ENCODE data around the gene NETO2. TPM values are rescaled to one million over a fixed set of nuclear protein-coding genes. Genes with fewer than 3 reads are reported as not detected.

The NETO2 gene
- total and polyA plus RNA-seq, 2 experiments from 2014 or later = 7.8 to 15.2 TPM

DNA sequence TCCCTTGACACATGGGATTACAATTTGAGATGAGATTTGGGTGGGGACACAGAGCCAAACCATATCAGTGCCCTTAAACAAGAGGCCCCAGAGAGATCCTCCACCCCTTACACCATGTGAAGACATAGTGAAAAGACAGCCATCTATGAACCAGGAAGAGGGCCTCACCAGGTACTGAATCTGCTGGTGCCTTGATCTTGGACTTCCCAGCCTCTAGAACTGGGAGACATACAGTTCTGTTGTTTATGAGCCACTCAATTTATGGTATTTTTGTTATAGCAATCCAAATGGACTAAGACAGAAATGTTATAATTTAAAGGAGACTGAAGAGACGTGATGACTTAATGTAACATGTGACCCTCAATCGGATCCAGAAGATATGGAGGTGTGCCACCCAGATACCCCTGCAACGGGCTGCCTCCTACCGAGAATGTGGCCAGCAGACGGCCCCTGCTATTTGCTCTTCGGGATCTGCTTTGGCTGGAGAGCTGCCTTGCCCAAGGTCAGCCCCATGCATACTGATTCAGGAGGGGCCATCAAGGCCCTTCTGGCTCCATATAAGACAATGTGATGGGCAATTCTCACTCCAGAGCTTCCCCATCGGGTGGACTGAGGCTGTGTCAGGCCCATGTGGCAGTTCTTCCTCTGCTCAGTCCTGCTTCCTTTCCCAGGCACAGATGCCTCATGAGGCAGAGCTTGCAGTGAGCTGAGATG is 80.6 kb downstream of the NETO2 start:
- Histone ChIP-seq H3K9me3 (ENCODE audit: low read depth) (no peaks in the 10 kb centered on the region), H3K9me2 (replicated peaks; ENCODE audit: insufficient read depth) (no peaks in the 10 kb centered on the region), H2AFZ (no peak overlapping the region), H3K27ac (no peak overlapping the region), H3K4me3 (no peak overlapping the region), H3K36me3 (replicated peaks; ENCODE audit: insufficient read depth, low read depth) (no peaks in the 10 kb centered on the region), H3K4me2 (no peak overlapping the region), H3K79me2 (no peaks in the 10 kb centered on the region), H4K20me1 (ENCODE audit: insufficient read depth, poor library complexity, severe bottlenecking) (no peaks in the 10 kb centered on the region), H3K4me1 (ENCODE audit: insufficient read depth) (no peaks in the 10 kb centered on the region), H3K27me3 (no peaks in the 10 kb centered on the region)
- 92% methylated on average over 7 of the region's 7 CpGs for WGBS (ENCODE audit: low lambda C conversion rate, missing lambda C conversion rate)
- TF ChIP-seq EZH2 (IDR thresholded peaks at IDR 0.05; ENCODE audit: borderline replicate concordance) (no peak), EZH2phosphoT487 (IDR thresholded peaks at IDR 0.05; ENCODE audit: low read depth, severe bottlenecking, unreplicated experiment) (no peak)
- TF ChIP-seq, protein P1, sequence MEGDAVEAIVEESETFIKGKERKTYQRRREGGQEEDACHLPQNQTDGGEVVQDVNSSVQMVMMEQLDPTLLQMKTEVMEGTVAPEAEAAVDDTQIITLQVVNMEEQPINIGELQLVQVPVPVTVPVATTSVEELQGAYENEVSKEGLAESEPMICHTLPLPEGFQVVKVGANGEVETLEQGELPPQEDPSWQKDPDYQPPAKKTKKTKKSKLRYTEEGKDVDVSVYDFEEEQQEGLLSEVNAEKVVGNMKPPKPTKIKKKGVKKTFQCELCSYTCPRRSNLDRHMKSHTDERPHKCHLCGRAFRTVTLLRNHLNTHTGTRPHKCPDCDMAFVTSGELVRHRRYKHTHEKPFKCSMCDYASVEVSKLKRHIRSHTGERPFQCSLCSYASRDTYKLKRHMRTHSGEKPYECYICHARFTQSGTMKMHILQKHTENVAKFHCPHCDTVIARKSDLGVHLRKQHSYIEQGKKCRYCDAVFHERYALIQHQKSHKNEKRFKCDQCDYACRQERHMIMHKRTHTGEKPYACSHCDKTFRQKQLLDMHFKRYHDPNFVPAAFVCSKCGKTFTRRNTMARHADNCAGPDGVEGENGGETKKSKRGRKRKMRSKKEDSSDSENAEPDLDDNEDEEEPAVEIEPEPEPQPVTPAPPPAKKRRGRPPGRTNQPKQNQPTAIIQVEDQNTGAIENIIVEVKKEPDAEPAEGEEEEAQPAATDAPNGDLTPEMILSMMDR (IDR thresholded peaks at IDR 0.05; ENCODE audit: poor library complexity) = no peak
- no peak for DNase-seq (ENCODE audit: low spot score)

DNA sequence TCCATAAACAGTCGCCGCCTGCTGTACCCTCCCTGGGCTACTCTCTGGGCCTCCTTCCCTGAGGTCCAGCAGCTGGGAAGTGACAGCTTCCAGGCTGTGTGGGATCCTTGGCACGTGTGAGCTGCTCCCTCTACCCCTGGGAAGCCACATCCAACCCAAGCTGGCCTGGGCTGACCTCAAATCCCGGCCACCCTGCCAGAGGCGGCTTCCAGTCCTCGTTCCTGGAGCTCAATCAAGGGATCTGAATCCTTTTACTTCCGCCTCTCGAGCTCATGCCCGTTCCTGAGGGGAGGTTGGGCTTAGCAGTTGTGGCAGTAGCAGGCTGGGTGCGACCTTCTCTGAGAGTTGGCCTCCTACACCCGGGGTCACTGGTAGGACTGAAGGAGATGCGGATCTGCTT is 82.5 kb downstream of the NETO2 start:
- no peaks in the 10 kb centered on the region for H3K9me2 ChIP-seq (replicated peaks; ENCODE audit: insufficient read depth)
- H3K79me2 ChIP-seq = no peaks in the 10 kb centered on the region
- no peaks in the 10 kb centered on the region for H3K36me3 ChIP-seq (replicated peaks; ENCODE audit: insufficient read depth, low read depth)
- no peaks in the 10 kb centered on the region for H3K4me1 ChIP-seq (ENCODE audit: insufficient read depth)
- no peak overlapping the region for H3K27ac ChIP-seq
- H3K4me2 ChIP-seq = no peak overlapping the region
- WGBS (ENCODE audit: low lambda C conversion rate, missing lambda C conversion rate) = 91% methylated on average over 12 of the region's 12 CpGs
- no peaks in the 10 kb centered on the region for H4K20me1 ChIP-seq (ENCODE audit: insufficient read depth, poor library complexity, severe bottlenecking)
- H2AFZ ChIP-seq = no peak overlapping the region
- H3K9me3 ChIP-seq (ENCODE audit: low read depth) = no peaks in the 10 kb centered on the region
- no peak for DNase-seq (ENCODE audit: low spot score)
- no peak for TF ChIP-seq EZH2phosphoT487 (IDR thresholded peaks at IDR 0.05; ENCODE audit: low read depth, severe bottlenecking, unreplicated experiment)
- no peak for TF ChIP-seq EZH2 (IDR thresholded peaks at IDR 0.05; ENCODE audit: borderline replicate concordance)
- TF ChIP-seq, protein P1 (IDR thresholded peaks at IDR 0.05; ENCODE audit: poor library complexity) = no peak
- no peak overlapping the region for H3K4me3 ChIP-seq
- H3K27me3 ChIP-seq = no peaks in the 10 kb centered on the region

DNA sequence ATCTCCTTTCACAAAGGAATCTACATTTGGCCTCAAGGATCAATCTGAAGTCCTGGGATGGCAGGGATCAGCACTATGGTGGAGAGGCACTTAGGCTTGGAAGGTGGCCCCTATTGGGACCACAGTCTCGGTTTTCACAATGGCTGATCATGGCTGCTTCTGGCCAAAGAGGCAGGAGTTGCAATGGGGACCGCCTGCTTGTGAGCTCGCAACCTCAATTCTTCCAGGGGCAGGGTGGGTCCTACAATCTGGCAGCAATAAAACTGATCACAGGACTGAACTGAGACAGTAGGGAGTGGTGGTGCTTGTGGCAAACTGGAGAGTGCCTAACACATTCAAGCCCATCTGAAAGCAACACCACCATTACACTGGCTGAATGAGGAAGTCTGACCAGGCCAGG is 83.1 kb downstream of the NETO2 start:
- no peaks in the 10 kb centered on the region for H4K20me1 ChIP-seq (ENCODE audit: insufficient read depth, poor library complexity, severe bottlenecking)
- no peaks in the 10 kb centered on the region for H3K9me2 ChIP-seq (replicated peaks; ENCODE audit: insufficient read depth)
- no peaks in the 10 kb centered on the region for H3K4me1 ChIP-seq (ENCODE audit: insufficient read depth)
- no peak overlapping the region for H3K4me3 ChIP-seq
- no peaks in the 10 kb centered on the region for H3K27me3 ChIP-seq
- no peak overlapping the region for H3K27ac ChIP-seq
- no peak for DNase-seq (ENCODE audit: low spot score)
- H3K79me2 ChIP-seq = no peaks in the 10 kb centered on the region
- H3K9me3 ChIP-seq (ENCODE audit: low read depth) = no peaks in the 10 kb centered on the region
- no peaks in the 10 kb centered on the region for H3K36me3 ChIP-seq (replicated peaks; ENCODE audit: insufficient read depth, low read depth)
- no peak overlapping the region for H3K4me2 ChIP-seq
- 96% methylated on average over 3 of the region's 3 CpGs for WGBS (ENCODE audit: low lambda C conversion rate, missing lambda C conversion rate)
- no peak for TF ChIP-seq EZH2 (IDR thresholded peaks at IDR 0.05; ENCODE audit: borderline replicate concordance)
- TF ChIP-seq, protein P1 (IDR thresholded peaks at IDR 0.05; ENCODE audit: poor library complexity) = no peak
- TF ChIP-seq EZH2phosphoT487 (IDR thresholded peaks at IDR 0.05; ENCODE audit: low read depth, severe bottlenecking, unreplicated experiment) = no peak
- H2AFZ ChIP-seq = no peak overlapping the region
